Right kidney (tissue), 1 donor: ENCODE results near the gene TANC1.

Source experiments
- DNase-seq: peaks from one replicate; pipeline ENCODE4 v3.0.0-alpha.2; 2016

TANC1 gene

DNA sequence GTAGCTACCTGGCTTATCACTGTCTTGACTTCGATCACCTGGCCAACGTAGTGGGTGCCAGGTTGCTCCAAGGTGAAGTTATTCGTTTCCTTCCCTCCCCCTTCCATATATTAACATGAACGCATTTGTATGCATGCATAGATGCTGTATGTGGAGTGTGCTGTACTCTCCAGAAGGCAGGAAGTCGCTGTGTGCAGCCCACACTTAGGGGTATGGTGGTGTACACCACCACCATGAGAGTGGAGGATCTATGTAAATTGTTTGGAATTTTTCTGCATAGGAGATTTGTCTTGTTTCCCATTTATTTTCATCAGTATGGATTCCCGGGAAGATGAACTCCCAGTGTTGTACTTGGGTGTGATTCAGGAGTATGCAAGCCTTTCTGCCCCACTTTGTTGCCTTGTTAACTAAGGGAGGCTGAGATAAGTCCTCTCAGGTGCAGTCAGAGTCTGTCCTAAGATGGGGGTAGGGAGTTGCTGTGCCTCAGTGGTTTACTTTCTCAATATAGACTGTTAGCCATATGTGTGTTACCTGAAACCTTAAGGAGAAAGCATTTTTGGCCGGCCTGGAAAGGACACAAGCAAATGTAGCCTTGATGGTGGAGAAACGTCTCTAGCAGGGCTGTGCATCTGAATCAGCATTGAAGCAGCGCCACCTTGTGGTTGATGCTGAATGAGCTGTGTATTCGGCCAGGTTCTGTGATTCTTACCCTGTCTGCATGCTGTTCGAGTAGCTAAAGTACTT, 149.8 kb downstream of the TANC1 start:
- peak; percentile 65 for DNase-seq

GRCh38 chr2:159118859-159119500, 150.5 kb downstream of the TANC1 start:
- no peak for DNase-seq

DNA sequence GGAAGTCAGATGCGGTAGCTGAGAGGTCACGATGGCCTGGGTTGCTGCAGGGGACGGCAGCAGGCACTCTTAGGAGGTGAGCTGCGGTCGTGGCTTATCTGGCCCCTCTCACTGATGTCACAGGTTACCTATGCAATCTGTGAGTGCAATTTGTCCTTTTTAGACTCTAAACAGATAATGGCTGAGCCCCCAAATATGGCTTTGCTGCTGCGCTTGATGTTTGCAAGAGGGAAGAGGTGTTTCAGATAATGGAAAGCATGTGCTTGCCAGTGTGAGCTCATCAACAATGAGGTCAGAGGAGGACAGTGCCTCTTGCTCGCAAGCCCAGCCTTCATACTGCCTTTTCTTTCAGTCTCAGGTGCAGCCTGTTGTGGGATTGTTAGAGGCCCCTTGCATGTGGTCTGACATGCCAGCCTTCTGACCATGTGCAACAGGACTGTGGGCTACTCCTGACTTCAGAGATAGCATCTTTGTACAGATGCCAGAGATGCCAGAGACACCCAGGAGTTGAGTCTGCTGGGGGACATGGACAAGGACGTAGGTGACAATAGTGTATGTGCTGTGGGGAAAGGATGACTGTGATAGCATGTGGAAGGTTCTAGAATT, 151.3 kb downstream of the TANC1 start:
- no peak for DNase-seq

DNA sequence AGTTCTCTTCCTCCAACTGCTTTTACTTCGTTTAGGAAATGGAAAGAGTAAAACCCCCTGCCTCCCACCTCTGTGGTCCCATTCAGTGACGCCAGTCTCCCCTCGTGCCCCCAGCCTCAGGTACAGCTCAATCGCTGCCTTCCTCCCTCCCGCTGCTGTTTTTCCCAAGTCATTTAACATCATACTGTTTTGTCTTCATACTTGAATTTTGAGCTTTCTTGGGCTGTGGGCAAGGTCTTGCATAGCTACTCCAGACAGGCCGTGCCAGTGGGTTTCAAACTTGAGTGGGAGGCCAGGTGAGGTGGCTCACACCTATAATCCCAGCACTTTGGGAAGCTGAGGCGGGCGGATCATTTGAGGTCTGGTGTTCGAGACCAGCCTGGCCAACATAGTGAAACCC, 155.3 kb downstream of the TANC1 start:
- DNase-seq, result no peak

- no peak for DNase-seq
These were observed 156.0 kb downstream of the TANC1 start for GRCh38 chr2:159124441-159124911.

DNA sequence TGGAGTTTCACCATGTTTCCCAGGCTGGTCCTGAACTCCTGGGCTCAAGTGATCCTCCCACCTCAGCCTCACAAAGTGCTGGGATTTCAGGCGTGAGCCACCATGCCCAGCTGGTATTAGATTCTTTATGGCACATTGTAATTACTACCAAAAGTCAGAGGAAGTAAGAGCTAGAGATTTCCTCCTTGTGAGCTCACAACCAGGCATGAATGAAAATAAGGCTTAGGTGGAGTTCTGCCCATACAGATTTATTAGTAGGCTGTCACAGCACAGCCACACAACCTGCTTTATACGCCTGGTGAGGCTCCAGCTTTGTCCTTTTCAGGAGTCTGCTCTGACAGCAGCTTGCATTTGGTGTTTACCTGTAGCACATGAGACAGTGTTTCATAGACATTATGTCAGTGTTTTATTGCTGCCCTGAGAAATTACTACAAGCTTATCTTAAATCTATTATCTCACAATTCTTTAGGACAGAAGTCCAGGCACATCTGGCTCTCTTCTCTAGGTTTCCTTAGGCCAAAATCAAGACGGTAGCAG, 156.6 kb downstream of the TANC1 start:
- DNase-seq, result no peak

DNA sequence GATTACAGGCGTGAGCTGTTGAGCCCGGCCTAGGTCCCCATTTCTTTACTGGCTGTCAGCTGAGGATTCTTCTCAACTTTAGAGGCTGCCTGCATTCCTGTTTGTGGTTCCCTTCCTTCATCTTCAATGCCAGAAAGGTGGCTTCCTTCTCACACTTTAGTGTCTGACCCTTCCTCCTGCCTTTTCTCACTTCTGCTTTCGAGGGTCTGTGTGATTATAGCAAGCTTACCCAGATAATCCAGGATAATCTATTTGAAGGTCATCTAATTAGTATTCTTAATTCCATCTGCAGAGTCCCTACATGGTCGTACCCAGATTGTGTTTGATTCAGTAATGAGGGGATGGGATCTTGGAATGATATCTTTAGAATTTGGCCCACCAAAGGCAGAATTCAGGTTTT, 157.4 kb downstream of the TANC1 start:
- no peak for DNase-seq

GRCh38 chr2:159126432-159127022, 158.1 kb downstream of the TANC1 start:
- no peak for DNase-seq

- DNase-seq, result no peak
These were observed 159.8 kb downstream of the TANC1 start for GRCh38 chr2:159128191-159128590.

GRCh38 chr2:159129269-159129668, 160.8 kb downstream of the TANC1 start:
- DNase-seq, result no peak

DNA sequence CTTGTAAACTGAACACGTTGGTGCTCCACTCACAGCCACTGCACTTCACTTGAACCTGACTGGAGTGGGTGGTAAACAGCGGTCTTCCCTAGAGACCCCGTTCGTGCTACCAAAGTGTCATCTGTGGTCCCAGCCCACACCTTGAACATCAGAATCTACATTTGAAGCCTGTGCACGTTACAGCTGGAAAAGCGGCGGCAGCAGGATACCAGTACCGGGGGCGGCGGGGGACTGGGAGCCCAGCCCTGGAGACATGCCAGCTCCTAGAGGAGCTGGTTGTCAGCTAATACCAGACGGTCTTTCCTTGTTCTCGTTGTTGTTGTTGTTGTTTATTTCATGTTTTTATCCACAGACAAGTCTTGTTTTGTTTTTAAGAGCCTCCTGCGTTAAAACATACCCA, 161.4 kb downstream of the TANC1 start:
- DNase-seq, result no peak

DNA sequence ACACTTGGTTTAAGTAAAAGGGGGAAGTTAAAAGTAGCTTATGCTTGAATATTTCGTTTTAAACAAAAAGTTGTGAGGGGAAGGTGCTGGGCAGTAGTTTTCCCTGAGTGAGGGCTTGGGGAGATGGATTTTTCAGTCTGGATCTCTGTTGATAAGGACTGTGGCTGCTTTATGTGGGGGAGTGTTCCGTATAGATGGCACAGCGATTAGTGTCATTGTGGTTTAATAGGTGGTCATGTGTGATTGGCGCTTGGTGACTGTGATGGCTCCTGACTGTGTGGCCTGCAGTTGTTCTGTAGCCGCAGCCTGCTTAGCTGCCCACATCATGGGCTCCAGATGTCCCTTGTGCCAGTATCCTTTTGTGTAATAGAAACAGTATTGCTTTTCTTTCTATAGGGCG, 161.9 kb downstream of the TANC1 start:
- no peak for DNase-seq

- no peak for DNase-seq
These were observed 162.9 kb downstream of the TANC1 start for GRCh38 chr2:159131267-159131913.

- no peak for DNase-seq
These were observed 163.5 kb downstream of the TANC1 start for GRCh38 chr2:159131914-159132281.

DNA sequence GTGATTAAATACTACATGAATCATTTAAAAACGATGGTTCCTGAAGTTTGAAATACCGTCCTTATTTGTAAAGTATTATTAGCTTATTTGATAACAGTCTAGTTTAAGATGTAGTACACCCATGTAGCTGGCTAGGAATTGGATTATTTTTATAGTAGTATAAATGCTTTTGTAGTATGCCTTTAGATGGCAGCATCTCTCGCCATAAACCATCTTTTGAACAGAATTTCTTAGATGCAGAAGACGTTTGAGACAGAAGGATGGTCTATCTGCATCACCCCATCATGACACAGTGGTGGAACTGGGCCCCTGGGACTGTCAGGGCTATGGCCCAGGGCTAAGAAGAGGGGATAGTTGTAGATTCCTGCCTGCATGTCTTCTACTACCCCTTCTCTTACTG, 165.4 kb downstream of the TANC1 start:
- DNase-seq, result no peak

- DNase-seq, result no peak
These were observed 166.5 kb downstream of the TANC1 start for GRCh38 chr2:159134979-159135378.

DNA sequence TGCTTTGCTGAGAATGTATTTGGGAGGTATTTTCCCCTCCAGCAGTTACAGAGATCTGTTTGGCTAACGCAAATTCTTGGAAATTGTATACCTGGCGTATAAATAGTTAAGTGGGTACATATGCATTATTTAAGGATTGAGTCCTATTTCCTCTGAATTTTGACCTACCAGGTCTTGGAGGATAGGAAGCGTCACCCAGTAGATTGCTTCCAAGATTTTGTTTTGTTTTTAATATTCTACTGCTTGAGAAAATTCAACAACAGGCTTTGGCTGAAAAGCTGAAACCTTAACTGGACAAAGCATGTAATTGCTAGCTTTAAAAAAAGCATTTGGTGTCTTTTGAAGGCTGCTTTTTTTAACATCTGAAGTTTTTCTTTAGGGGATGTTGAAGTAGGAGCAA, 168.0 kb downstream of the TANC1 start:
- no peak for DNase-seq

DNA sequence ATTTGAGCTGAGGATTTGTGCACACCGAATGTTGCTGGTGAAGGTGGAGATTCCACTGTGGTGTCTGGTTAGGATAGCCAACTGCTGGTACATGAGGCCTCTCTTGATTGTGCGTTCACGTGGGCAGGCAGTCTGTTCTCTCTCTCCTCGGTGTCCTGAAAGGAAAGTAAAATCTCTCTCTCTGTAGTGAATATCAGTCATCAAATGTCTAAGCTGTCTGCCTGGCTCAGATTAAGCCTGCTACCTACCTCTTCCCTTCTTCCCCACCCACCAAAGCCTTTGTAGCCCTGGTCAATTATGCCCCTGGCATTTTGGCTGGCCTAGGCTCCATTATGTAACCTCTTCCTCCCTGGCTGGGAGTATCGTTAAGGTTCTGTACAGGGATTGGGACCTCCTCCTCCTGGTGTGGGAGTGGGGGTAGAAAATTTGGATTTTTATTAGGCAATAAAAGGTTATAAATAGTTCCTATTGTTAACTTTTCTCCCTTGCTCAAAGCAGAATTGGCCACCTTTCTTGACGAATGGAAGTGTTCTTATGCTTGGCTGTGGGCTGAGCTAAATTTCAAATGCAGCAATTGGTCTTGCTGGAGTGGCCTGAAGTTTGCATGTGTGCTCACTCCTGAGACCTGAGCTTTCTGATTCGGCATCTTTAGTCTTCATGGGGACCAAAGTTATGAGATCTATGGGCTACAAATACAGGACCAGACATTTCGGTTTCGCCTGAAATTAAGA, 169.2 kb downstream of the TANC1 start:
- DNase-seq, result no peak

DNA sequence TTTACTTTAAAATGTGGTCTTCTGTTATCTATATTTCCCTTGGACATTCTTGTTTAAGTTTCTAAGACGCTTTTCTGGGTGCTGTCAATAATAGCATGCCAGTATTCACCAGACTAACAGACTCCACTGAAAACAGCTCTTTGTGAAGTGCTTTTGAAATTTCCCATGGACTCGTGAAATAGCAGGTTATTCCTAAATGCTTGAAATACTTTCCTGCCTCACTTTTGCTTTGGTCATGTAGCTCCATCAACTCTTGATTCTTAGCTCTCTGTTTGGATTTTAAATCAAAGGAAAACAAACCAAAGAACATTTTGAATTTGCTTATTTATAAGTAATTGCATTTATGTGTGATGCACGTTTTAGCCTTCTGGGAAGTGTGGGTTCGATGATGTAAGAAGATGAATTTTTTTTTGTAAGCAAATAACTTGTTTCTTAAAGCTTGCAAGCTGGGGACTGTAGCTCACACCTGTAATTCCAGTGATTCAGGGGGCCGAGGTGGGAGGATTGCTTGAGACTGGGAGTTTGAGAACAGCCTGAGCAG, 170.3 kb downstream of the TANC1 start:
- no peak for DNase-seq

- DNase-seq, result no peak
These were observed 170.9 kb downstream of the TANC1 start for GRCh38 chr2:159139216-159139933.
